GM20431 (cell line): ENCODE results near the gene RAB6B.

ENCODE experiments used
- in situ Hi-C: fragments of 300-500 bp; cut with MseI, MboI; formaldehyde crosslinking; loops from one replicate; pipeline ENCODE4 v1.15.0; 2020; ENCODE audit warnings: low sequenced_read_pairs; ENCODE audit not compliant: unreplicated experiment

The RAB6B gene

DNA sequence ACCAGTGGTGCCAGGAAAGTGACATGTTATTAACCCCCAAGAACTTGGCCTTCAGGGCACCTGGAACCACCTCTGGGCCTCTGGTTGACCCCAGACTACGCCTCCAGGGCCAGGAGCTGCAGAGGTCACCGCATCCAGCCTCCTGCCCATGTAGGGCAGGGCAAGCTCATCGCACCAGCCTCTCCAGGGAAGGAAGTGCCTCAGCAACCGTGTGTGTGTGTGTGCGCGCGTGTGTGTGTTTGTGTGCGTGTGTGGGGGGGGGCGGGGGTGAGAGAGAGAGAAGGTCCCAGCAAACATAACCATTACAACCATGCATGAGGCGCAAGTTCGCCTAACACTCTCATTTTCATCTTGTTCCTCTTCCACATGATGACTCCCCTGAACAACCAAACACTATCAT, 31.8 kb downstream of the RAB6B start:
- in situ Hi-C loops = no loop called here

DNA sequence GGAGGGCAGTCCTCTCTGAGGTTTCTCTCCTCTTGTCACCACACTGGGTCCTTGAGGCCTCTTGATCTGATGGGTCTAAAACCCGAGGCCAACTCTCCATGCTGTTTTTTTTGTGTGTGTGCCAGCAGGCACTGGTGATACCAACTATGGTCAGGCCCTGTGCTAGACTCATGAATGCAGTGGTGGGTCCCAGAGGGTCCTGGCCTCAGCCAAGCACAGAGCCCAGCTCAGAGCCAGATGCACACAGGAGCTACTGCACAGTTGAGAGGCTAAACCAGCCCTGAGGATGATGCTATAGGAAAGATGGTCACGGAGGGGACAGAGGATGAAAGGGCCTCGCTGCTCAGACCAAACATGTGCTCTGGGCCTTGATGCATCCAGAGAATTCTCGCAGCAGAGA, 33.5 kb downstream of the RAB6B start:
- in situ Hi-C loops = no loop called here

DNA sequence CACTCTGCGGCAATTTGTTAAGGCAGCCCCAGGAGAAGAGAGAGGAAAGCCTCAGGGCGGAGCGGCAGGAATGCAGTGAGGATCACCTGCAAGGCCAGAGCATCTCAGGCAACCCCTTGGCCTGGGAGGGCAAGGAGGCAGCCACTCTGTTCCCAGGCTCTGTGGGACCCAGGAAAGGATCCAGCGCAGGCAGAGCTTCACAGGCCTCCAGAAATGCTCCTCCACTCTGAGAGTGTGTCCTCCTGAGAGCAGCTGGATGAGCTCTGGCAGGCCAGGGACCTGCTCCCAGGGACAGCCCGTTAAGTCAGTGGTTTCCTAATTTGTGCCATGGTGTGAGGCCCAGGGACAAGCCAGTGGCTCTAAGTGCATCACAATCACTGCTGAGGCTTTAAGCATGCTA, 35.2 kb downstream of the RAB6B start:
- in situ Hi-C loops = no loop called here

DNA sequence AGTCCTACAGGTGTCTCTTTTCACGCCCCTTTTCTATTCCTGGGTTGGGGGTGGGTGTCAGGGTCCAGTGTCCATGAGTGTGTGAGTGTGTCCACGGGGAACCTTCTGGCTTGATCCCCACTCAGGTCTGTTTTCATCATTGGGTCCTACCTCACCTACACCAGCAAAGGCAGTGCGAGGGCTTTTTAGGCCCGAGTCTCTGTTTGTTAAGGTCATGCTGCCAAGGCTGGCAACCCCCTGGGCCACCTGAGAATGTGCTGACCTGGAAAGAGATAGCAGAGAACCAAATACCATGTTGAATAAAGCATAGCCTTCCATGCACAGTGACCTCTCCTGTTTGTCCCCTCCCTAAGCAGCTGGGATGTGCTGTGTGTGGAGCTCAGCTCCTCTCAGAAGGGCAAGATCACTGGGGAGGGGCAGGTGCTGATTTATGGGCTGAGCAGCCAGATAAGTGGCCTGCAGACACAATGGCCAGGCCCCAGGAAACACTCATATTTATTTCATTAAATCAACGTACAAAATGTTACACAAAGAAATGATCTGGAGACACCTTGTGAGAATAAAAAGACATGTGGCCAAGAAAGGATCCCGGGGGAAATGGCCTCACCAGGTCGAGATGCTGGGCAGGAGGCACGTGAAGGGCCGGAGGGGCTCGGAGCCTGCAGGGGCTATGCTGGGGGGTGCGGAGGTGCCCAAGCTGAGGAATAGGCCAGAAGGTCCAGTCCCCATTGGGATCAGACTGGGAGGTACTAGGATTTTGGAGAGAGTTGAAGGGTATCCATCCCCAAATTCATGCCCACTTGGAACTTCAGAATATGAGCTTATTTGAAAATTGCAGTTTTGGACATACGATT, 36.1 kb downstream of the RAB6B start:
- in situ Hi-C loops = no loop called here

DNA sequence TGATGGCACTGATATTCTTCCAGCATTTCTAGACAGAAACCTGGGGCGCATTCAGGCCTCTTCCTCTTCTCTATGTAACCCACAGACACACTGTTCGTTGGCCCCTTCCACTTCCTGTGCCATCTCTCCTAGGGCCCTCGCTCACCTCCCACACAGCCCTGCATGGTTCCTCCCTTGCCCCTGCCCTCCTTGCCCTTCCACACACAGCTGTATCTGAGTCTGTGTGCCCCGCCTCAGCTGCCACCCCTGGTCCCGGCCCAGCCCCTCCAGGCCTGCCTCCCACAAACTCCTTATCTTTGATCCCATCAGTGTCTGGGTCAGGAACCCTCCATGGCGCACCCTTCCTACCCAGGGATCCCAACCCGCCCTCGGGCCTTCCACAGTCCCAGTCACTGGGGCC, 37.9 kb downstream of the RAB6B start:
- in situ Hi-C loops = no loop called here

DNA sequence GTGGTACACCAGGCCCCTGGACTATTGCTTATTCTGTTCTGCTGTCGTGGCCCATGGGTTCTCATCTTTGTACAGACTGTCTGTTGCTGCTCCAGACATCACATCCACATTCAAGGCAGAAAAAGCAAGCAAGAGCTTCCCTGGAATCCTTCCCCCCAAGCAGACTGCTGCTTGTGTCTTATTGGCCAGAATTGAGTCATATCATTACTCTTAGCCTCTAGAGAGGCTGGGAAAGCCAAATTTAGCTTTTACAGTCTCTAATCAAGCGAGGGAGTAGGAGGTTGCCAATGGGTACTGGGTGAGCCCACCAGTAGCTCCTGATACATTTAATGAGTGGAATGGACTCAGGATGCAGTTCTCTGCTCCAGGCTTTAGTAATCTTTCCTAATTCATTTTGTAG, 39.4 kb downstream of the RAB6B start:
- in situ Hi-C loops = no loop called here

DNA sequence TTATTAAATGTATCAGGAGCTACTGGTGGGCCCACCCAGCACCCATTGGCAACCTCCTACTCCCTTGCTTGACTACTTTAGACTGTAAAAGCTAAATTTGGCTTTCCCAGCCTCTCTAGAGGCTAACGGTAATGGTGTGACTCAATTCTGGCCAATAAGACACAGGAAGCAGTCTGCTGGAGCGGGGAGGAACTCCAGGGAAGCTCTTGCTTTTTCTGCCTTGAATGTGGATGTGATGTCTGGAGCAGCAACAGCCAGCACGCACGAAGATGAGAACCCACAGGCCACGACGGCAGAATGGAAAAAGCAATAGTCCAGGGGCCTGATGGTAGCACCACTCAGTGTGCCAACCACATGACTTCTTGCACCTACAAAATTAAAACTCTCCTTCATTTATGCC, 39.9 kb downstream of the RAB6B start:
- in situ Hi-C loops = no loop called here

DNA sequence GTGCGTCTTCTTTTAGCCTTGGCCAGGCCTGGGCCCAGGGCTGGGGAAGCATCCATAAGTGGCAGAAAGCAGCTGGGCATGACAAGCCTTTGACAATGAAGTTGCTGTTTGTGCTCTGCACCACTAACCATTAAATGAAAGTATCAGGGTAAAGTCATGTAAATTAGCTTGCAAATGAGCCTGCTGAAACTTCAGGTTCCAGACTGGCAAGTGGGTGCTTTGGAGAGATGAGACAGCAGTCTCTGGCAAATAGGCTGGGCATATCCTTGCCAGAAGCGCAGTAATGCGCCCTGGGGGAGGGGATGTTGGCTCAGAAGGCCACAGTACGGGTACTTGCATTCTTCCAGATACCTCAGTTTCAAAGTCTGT, 40.7 kb downstream of the RAB6B start:
- in situ Hi-C loops = no loop called here

DNA sequence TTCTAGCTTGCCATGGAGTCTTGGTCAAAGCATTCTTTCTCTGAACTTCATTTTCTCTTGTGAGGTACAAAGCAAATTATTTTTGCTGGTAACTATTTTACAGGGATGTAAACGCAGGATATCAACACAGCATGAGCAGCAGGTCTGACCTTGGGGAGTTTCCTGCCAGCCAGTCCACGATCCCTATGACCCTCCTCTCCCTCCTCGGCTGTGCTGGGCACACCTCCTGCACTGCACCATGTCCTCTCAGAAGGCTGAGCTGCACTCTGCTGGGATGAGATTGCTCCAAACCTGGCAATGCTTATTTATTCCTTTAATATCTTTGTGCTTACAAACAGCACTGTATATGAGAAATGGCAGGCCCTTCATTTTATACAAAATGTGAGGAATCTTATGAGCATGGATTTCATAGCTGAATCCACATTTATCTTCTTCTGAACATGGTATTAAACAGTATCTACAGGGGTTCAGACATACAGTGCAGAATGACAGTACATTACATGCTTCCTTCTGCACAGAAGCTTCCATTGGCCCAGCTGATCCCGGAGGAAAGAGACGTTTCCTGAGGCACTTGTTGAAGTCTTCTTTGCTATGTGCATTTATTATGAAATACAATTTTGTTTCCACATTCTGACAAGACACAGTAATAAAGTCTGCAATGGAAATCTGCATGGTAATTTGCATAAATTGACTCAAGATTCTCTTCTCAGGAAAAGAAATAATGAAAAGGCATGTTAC, 41.2 kb downstream of the RAB6B start:
- in situ Hi-C loops = no loop called here

DNA sequence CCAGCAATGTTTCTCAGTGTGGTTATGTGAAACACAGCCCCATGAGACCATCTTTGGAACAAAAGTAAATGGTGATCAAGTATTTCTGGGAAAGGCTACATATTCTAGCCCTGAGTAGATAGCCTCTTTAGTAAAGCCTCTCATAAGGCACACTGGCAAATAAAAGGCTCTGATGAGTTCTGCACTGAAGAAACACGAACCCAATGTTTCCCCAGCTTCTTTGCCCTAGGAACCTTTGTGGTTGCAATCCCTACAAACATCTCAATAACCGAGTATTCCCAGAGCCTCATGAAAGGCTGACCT, 41.8 kb downstream of the RAB6B start:
- in situ Hi-C loops = no loop called here

DNA sequence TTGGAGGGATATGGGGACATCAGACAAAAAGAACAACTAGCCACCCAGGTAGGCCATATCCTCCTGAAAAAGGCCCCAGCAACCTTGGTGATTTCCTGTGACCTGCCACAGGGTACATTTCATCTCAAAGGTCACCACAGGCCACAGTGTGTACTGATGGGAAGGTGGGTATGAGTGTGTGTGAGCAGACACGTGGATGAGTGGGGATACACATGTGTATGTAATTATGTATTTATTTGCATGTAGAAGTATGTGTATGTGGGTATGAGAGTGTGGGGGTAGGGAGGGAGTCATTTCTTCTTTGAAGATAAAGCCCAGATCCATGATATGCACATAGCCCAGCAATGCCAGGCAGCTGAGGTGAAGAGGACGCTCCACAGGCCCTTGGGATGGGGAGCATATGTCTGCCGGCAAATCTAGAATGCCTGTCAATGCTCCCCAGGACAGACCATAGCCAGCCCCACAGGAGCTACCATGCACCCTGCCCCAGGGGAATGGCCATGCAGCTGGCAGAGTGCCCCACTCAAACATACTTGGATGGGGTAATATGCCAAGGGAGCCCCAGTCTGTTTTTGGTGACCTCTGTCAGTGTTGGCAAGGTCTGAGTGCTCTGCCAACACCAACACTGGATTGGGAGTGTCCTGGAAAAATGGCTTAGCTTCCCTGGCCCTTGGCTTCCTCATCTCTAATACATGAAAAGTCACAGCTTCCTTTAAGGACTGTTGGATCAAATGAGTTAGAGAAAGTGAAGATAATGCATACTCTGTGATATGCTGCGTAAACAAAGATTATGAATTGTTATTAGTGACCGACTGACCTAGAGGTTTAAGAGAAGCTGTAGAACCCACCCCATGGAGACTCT, 42.4 kb downstream of the RAB6B start:
- in situ Hi-C loops = no loop called here

DNA sequence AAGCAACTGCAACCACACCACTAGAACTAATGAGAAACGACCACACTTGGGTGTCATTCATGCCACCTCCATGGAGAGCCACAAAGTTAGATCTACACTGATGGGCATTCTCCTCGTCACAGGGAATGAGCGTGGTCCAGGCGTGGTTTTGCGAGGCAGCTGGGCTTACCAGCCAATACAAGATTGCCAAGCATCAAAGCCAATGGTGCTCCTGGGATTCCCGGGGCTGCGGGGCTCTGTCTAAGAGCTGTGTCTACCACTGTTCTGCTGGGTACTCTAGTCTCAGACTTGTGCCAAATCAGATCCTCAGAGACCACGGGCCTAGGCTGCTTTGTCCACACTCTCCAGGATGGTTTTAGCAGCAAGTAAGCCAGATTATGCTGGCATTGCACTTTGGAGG, 43.8 kb downstream of the RAB6B start:
- in situ Hi-C loops = no loop called here

DNA sequence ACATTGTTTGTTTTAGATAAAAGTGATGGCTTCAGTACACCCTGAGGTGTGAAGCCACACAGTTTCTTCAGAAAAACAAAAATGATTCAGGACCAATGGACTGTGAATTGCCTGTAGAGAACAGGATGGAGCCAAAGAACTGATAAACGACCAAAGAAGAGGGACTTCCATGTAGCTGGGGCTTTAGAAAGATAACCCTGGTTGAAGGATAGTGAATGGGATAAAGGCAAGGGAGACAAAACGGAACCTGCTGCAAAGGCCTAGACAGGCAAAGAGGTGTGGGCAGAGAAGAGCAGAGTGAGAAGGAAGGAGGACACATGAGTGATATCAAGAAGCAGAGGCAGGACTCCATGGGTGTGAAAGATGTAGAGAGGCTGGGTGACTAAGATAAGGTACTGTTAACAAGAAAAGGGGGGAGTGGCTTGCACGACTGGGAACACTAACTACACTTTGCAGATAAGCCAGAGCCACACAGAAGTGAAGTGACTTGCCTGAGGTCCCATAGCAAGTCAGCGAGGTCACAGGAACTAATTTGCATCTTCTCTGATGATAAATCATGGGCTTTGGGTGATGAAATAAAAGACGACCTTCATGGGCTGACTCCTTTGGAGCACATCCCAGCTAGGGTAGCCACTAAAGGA, 44.3 kb downstream of the RAB6B start:
- in situ Hi-C loops = no loop called here

DNA sequence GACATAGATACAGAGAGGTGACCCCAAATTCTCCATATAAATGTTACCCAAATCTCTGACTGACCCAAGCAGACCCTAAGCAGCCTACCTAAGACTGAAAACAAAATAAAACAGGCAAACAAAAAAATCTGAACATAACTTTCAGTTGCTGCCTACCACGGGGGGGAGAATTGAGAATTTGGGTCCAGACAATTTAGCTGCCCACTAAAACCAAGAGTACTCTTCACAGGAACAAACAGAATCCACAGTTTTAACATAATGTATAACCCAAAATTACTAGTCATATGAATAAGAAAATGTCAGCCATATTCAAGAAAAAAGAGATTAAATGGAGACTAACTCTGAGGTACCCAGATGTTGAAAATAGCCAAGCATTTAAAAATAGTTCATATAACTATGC, 45.6 kb downstream of the RAB6B start:
- in situ Hi-C loops = no loop called here

DNA sequence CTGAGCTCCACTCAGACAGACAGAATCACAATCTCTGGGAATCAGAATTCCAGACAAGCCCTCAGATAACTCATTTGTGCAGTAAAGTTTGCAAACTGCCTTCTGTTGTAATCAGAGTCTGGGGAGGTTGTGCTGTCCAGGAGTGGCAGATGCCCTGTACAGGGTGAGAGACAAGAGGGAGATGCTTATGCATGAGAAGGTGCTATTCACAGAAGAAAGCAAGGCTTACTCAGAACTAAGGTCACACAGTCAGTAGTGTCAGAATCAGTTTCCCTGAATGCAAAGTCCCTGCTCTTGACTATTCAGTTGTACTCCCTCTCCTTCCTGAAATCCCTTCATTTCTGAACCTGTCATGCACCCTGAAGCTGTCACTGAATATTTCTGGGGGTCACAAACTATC, 46.3 kb downstream of the RAB6B start:
- in situ Hi-C loops = no loop called here

DNA sequence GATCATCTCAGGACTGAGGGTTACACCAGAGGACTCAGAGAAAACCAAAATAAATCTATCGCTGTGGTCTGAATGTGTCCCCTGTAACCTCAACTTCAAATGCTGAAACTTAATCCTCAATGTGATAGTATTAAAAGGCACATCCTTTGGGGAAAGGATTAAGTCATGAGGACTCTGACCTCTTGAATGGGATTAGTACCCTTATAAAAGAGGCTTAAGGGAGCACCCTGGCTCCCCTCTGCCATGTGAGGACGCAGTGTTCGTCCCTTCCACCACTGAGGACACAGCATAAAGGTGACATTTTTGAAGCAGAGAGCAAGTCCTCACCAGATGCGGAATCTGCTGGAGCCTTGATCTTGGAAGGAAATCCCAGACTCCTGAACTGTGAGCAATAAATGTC, 50.6 kb downstream of the RAB6B start:
- in situ Hi-C loops = no loop called here

DNA sequence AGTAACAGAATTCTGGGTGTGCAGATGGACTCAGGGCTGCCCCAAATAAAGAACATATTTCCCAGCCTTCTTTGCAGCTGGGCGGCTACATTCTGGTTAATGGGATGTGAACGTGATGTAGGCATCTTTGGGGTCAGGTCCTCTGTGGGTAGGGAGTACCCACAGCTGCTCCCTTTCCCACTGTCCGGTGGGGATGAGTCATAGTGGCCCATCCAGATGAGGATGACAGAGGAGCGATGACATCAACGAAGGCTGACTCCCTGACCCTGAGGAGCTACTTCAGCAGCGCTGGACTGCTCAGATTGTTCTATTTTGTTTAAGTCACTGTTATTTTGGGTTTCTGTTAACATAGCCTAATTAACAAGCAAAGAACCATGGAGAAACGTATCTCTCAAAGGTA, 52.0 kb downstream of the RAB6B start:
- in situ Hi-C loops = no loop called here

DNA sequence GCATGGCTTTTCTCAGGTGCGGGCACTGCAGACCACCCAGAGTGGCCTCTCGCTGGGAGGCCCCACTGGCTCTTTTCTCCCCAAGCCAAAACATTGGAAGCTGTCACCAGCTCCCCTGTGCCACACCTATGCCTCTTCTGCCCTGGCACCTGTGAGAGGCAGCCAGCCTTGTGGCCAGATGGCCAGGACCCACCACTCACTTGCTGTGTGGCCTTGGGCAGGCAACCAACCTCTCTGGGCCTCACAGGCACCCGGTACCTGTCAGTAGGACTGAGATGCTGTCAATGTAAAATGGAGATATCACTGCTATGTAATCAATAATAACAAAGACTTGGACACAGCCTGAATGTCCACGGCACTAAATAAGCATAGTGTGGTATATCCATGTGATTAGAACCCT, 53.5 kb downstream of the RAB6B start:
- in situ Hi-C loops = no loop called here

DNA sequence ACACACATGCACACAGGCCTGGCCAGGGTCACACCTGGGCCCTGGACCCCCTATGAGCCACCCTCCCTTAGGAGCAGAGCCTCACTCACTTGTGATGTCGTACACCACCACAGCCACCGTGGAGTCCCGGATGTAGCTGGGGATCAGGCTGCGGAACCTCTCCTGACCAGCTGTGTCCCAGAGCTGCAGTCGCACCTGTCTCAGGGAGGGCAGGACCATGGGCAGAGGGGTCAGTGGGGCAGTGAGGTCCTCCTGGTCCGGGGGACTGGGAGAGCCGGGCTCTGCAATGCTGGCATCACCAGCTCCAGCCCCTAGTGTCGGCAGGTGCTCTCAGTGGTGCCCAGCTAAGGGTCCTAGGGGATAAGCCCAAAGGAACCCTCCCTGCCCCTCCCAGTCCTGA, 54.5 kb downstream of the RAB6B start:
- in situ Hi-C loops = no loop called here

DNA sequence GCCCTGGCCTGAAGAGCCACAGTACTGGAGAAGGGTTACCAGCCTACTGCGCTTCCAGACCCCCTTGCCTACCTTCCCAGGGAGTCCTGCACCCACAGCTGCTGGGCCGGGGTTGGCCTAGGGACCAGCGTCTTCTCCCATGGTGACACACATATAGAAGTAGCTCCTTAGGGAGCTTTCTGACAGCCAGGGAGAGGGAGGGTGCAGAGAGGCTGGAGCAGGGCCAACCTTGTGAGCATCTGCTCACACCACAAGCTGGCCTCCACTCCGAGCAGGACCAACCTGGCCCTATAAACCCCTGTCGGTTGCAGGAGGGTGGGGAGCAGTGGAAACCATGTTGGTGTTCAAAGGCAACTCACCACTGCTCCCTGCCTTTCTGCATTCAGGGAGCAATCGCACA, 54.9 kb downstream of the RAB6B start:
- in situ Hi-C loops = no loop called here
